Stimulated activated CD4-positive, alpha-beta T cell treated with anti-CD3 and anti-CD28 coated beads, Interleukin-2, amount 100 ng/mL, for 24 hours (primary cell): ENCODE measurements around the gene ABCA3.
"Not testable (repeated sequence)": the region's sequence is repeated elsewhere in the genome, so short reads cannot be mapped to it uniquely, and the experiment has no call there.

ENCODE experiments used
- DNase-seq, 2 donors: peaks; one replicate each; pipeline ENCODE4 v3.0.0-alpha.2; 2020

Gene ABCA3

GRCh38 chr16:2340564-2341455, at the start of gene ABCA3:
Gene ABCA3 (minus strand): TSS chr16:2340728. CDS start chr16:2326466, 14,262 bp downstream.
- DNase-seq, result peak; percentile 95 to 98

- no peak for DNase-seq
Measured at GRCh38 chr16:2388875-2389433, 48.4 kb upstream of the ABCA3 start.

GRCh38 chr16:2388139-2388874, 47.8 kb upstream of the ABCA3 start:
- DNase-seq, result no peak

GRCh38 chr16:2386990-2387389, 46.5 kb upstream of the ABCA3 start:
- no peak for DNase-seq

- DNase-seq, result not testable (repeated sequence)
Measured at GRCh38 chr16:2385982-2386381, 45.5 kb upstream of the ABCA3 start.

GRCh38 chr16:2385190-2385836, 44.8 kb upstream of the ABCA3 start:
- DNase-seq, result no peak

- no peak for DNase-seq
Measured at GRCh38 chr16:2384426-2384825, 43.9 kb upstream of the ABCA3 start.

- DNase-seq, result no peak
Measured at GRCh38 chr16:2383501-2383900, 43.0 kb upstream of the ABCA3 start.

GRCh38 chr16:2374644-2375043, 34.1 kb upstream of the ABCA3 start:
- no peak for DNase-seq

- no peak for DNase-seq
Measured at GRCh38 chr16:2373176-2373575, 32.6 kb upstream of the ABCA3 start.

GRCh38 chr16:2372684-2373083, 32.2 kb upstream of the ABCA3 start:
- no peak for DNase-seq

GRCh38 chr16:2371421-2371820, 30.9 kb upstream of the ABCA3 start:
- no peak for DNase-seq

- DNase-seq, result no peak
Measured at GRCh38 chr16:2370721-2371120, 30.2 kb upstream of the ABCA3 start.

- DNase-seq, result peak in 1 of 2 donors; percentile 2
Measured at GRCh38 chr16:2366660-2367309, 26.3 kb upstream of the ABCA3 start.

- DNase-seq, result no peak
Measured at GRCh38 chr16:2365397-2366294, 25.1 kb upstream of the ABCA3 start.

GRCh38 chr16:2364638-2365210, 24.2 kb upstream of the ABCA3 start:
- DNase-seq, result no peak

GRCh38 chr16:2362218-2362617, 21.7 kb upstream of the ABCA3 start:
- DNase-seq, result no peak

- DNase-seq, result no peak
Measured at GRCh38 chr16:2361129-2361528, 20.6 kb upstream of the ABCA3 start.

- DNase-seq, result no peak
Measured at GRCh38 chr16:2359919-2360318, 19.4 kb upstream of the ABCA3 start.

GRCh38 chr16:2358811-2359210, 18.3 kb upstream of the ABCA3 start:
- DNase-seq, result no peak

GRCh38 chr16:2357331-2357730, 16.8 kb upstream of the ABCA3 start:
- DNase-seq, result no peak
